ENCODE results near the gene CTNNA3.

GRCh38 chr10:67471022-67471421 is 225.0 kb downstream of the CTNNA3 start:
- no peak for TF ChIP-seq CTCF (IDR thresholded peaks at IDR 0.05; ENCODE audit: insufficient read depth, low read length, poor library complexity, severe bottlenecking)
- TF ChIP-seq EZH2phosphoT487 (conservative IDR thresholded peaks at IDR 0.05; ENCODE audit: low read length) = no peak
